Measurements from ENCODE around the gene SLC39A11. TPM values are rescaled to one million over a fixed set of nuclear protein-coding genes. Genes with fewer than 3 reads are reported as not detected.

The SLC39A11 gene
- total and polyA plus RNA-seq, 4 donors, result 18.9 to 44.9 (median 28.2) TPM

DNA sequence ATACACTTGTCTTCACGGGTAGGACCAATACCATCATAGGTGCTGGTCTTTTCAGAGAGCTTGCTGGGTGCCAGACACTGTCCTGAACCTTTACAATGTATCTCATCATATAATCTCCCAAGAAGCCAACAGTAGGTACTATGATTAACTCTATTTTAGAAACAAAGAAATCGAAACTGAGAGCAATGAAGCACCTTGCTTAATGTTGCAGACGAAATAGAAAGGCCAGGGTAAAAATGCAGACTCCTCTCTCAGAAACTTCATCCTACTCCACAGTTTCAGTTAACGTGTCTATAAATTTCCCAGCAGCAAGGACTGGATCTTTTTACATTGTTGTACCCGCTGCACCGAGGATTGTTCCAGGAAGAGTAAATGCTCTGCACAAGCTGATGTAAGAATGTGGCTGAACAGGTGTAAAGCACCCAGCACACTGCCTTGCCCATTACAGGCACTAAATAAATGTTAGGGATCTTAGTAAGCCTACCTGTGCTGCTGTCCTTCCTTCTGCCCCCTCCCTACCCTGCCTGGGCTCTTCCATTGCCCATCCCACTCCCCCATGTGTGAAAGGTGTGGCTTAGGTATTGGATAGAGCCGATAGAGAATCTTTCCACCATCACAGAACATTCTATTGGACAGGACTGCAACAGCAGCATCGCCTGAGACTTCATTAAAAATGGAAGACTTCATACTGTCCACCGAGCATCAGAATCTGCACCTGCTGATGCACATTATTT is 495.0 kb downstream of the SLC39A11 start:
- H3K9ac ChIP-seq (ENCODE audit: low read depth in 1 of 2, low read length in 2 of 2), result no peak overlapping the region
- H3K9me3 ChIP-seq (ENCODE audit: control insufficient read depth in 4 of 4, low read length in 3 of 4), result no peaks in the 10 kb centered on the region
- H3K4me1 ChIP-seq (ENCODE audit: control insufficient read depth in 4 of 4, insufficient read depth in 4 of 4, low read length in 3 of 4), result peaks cover under 1 to 6% (median under 1%) of the 10 kb centered on the region in 4 donors
- no peak for DNase-seq (ENCODE audit: low spot score)
- TF ChIP-seq, protein P1, sequence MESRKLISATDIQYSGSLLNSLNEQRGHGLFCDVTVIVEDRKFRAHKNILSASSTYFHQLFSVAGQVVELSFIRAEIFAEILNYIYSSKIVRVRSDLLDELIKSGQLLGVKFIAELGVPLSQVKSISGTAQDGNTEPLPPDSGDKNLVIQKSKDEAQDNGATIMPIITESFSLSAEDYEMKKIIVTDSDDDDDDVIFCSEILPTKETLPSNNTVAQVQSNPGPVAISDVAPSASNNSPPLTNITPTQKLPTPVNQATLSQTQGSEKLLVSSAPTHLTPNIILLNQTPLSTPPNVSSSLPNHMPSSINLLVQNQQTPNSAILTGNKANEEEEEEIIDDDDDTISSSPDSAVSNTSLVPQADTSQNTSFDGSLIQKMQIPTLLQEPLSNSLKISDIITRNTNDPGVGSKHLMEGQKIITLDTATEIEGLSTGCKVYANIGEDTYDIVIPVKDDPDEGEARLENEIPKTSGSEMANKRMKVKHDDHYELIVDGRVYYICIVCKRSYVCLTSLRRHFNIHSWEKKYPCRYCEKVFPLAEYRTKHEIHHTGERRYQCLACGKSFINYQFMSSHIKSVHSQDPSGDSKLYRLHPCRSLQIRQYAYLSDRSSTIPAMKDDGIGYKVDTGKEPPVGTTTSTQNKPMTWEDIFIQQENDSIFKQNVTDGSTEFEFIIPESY (IDR thresholded peaks at IDR 0.05), result no peak
- TF ChIP-seq YY1 (IDR thresholded peaks at IDR 0.05) (no peak), JUND (IDR thresholded peaks at IDR 0.05) (no peak), SP1 (IDR thresholded peaks at IDR 0.05) (no peak), FOXA2 (IDR thresholded peaks at IDR 0.05) (no peak), RXRA (IDR thresholded peaks at IDR 0.05) (no peak), FOXA1 (IDR thresholded peaks at IDR 0.05) (no peak), NR2F2 (IDR thresholded peaks at IDR 0.05) (no peak), TAF1 (conservative IDR thresholded peaks at IDR 0.05) (no peak), HNF4G (IDR thresholded peaks at IDR 0.05) (no peak), HNF4A (conservative IDR thresholded peaks at IDR 0.05) (no peak), EGR1 (IDR thresholded peaks at IDR 0.05; ENCODE audit: low read depth in 2 of 2) (no peak), RAD21 (IDR thresholded peaks at IDR 0.05) (no peak), GABPA (IDR thresholded peaks at IDR 0.05 in 1 of 2, conservative IDR thresholded peaks at IDR 0.05 in 1 of 2) (no peak)
- TF ChIP-seq, protein P2, sequence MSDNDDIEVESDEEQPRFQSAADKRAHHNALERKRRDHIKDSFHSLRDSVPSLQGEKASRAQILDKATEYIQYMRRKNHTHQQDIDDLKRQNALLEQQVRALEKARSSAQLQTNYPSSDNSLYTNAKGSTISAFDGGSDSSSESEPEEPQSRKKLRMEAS (IDR thresholded peaks at IDR 0.05), result no peak
- TF ChIP-seq, protein P3, sequence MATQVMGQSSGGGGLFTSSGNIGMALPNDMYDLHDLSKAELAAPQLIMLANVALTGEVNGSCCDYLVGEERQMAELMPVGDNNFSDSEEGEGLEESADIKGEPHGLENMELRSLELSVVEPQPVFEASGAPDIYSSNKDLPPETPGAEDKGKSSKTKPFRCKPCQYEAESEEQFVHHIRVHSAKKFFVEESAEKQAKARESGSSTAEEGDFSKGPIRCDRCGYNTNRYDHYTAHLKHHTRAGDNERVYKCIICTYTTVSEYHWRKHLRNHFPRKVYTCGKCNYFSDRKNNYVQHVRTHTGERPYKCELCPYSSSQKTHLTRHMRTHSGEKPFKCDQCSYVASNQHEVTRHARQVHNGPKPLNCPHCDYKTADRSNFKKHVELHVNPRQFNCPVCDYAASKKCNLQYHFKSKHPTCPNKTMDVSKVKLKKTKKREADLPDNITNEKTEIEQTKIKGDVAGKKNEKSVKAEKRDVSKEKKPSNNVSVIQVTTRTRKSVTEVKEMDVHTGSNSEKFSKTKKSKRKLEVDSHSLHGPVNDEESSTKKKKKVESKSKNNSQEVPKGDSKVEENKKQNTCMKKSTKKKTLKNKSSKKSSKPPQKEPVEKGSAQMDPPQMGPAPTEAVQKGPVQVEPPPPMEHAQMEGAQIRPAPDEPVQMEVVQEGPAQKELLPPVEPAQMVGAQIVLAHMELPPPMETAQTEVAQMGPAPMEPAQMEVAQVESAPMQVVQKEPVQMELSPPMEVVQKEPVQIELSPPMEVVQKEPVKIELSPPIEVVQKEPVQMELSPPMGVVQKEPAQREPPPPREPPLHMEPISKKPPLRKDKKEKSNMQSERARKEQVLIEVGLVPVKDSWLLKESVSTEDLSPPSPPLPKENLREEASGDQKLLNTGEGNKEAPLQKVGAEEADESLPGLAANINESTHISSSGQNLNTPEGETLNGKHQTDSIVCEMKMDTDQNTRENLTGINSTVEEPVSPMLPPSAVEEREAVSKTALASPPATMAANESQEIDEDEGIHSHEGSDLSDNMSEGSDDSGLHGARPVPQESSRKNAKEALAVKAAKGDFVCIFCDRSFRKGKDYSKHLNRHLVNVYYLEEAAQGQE (IDR thresholded peaks at IDR 0.05), result no peak
- TF ChIP-seq, protein P4, sequence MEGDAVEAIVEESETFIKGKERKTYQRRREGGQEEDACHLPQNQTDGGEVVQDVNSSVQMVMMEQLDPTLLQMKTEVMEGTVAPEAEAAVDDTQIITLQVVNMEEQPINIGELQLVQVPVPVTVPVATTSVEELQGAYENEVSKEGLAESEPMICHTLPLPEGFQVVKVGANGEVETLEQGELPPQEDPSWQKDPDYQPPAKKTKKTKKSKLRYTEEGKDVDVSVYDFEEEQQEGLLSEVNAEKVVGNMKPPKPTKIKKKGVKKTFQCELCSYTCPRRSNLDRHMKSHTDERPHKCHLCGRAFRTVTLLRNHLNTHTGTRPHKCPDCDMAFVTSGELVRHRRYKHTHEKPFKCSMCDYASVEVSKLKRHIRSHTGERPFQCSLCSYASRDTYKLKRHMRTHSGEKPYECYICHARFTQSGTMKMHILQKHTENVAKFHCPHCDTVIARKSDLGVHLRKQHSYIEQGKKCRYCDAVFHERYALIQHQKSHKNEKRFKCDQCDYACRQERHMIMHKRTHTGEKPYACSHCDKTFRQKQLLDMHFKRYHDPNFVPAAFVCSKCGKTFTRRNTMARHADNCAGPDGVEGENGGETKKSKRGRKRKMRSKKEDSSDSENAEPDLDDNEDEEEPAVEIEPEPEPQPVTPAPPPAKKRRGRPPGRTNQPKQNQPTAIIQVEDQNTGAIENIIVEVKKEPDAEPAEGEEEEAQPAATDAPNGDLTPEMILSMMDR (IDR thresholded peaks at IDR 0.05; ENCODE audit: low read depth, low read length, missing input control), result no peak
- TF ChIP-seq, protein P5, sequence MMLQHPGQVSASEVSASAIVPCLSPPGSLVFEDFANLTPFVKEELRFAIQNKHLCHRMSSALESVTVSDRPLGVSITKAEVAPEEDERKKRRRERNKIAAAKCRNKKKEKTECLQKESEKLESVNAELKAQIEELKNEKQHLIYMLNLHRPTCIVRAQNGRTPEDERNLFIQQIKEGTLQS (IDR thresholded peaks at IDR 0.05), result no peak
- no peak overlapping the region for H3K27ac ChIP-seq (ENCODE audit: low read depth in 1 of 2, low read length in 2 of 2)
- no peaks in the 10 kb centered on the region for H3K36me3 ChIP-seq (ENCODE audit: control insufficient read depth in 4 of 4, insufficient read depth in 3 of 4, low read depth in 1 of 4, low read length in 3 of 4)
- peaks cover 0 to 14% (median 5%) of the 10 kb centered on the region in 4 donors for H3K27me3 ChIP-seq (ENCODE audit: control insufficient read depth in 4 of 4, insufficient read depth in 4 of 4, low read length in 3 of 4)
- WGBS, result 72% methylated on average over 9 of the region's 9 CpGs
- H3K4me3 ChIP-seq (ENCODE audit: low read depth in 1 of 3, low read length in 3 of 3), result no peak overlapping the region

Small RNAs within 50 kb of the gene (small RNA-seq; reads per million reads assigned to genes)
- not detected for gene RF00422

Other genes with a start within 250 kb of the SLC39A11 start
- gene SSTR2, start 72.3 kb upstream of the SLC39A11 start, total RNA-seq, result 1 to 10 TPM in 1 of 2 donors, under 1 TPM in 1; 0.84 to 1.1 TPM
- gene SSTR2, start 72.3 kb upstream of the SLC39A11 start, polyA plus RNA-seq, result under 1 TPM; 0.12 to 0.38 TPM
- 10 to 100 TPM in 1 of 2 donors, 1 to 10 TPM in 1; 6.9 to 13.6 TPM for gene COG1, start 100.4 kb upstream of the SLC39A11 start, total RNA-seq
- gene COG1, start 100.4 kb upstream of the SLC39A11 start, polyA plus RNA-seq, result 10 to 100 TPM; 10.4 to 16.5 TPM
- gene CPSF4L, start 169.2 kb upstream of the SLC39A11 start, total RNA-seq, result not detected
- gene CPSF4L, start 169.2 kb upstream of the SLC39A11 start, polyA plus RNA-seq, result not detected
- gene CDC42EP4, start 219.3 kb upstream of the SLC39A11 start, total RNA-seq, result 10 to 100 TPM; 27.5 to 31.0 TPM
- gene CDC42EP4, start 219.3 kb upstream of the SLC39A11 start, polyA plus RNA-seq, result 10 to 100 TPM; 15.7 to 28.4 TPM